Neuronal stem cell (in vitro differentiated cells): ENCODE measurements around the gene TRIM64. TPM values are rescaled to one million over a fixed set of nuclear protein-coding genes. Genes with fewer than 3 reads are reported as not detected.

Experiments
- small RNA-seq: library from polyadenylated mRNA; stranded (forward); fragments of <200 nt; extraction: miRNeasy Mini kit (QIAGEN cat#:217004); gene quantifications from one replicate; pipeline ENCODE3, GENCODE V24; 2013; ENCODE audit not compliant: insufficient read depth

Gene TRIM64

Small RNA genes lying within 50 kb of the gene (small RNA-seq; reads per million reads assigned to genes)
- gene AP004607.1 = not detected
